Adipose tissue (tissue), 3 donors: ENCODE measurements around the gene EFEMP1. TPM values are rescaled to one million over a fixed set of nuclear protein-coding genes. Genes with fewer than 3 reads are reported as not detected.
A peak's percentile ranks its signal among the peaks of the same experiment; 100 is the strongest.

Source experiments
- H3K27ac ChIP-seq: one replicate; pipeline ENCODE4 v1.5.1; 2013; ENCODE audit warnings: low read depth, low read length
- WGBS, 3 donors: extraction: QIAGEN DNeasy Blood & Tissue Kit; methylation state at CpG; one replicate each; pipeline ENCODE4 v1.1.7; 2013; 5-methylcytosine and 5-hydroxymethylcytosine counted together
- polyA plus RNA-seq, 3 donors: library from polyadenylated mRNA; stranded (reverse); fragments of 200-250 nt; gene quantifications; one replicate each; pipeline ENCODE4 v1.2.3, GENCODE V29; 2013
- donor health status: healthy with polysubstance abuse.
- donor health status: Bipolar disorder and iron deficiency.
- donor health status: healthy.

Gene EFEMP1
- polyA plus RNA-seq, 3 donors: 29.6 to 203 (median 145) TPM

GRCh38 chr2:55880416-55881143, 43.0 kb downstream of the EFEMP1 start:
- H3K27ac ChIP-seq: peak overlapping the region; percentile 1
- 87 to 94% (median 90%) methylated on average over 6 of the region's 6 CpGs for WGBS, 3 donors

DNA sequence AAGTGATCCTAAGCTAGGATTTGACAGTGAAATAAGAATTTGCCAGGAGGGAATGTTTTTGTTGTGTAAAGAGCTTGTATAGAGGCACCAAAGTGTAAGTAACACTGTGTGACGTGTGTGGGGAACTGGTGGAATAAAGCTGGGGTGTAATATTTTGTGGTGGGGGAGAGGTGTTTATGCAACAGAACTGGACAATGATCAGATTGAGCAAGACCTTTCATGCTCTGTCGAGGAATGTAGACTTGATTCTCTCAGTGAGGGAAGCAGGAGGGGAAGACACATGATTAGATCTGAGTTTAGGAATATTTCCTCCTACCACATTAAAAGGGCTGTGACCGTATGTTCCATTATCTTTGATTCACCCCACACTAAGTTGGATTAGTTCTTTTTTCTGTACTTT, 43.6 kb downstream of the EFEMP1 start:
- WGBS, 3 donors: 42 to 81% (median 46%) methylated on average over 3 of the region's 3 CpGs
- no peak overlapping the region for H3K27ac ChIP-seq

DNA sequence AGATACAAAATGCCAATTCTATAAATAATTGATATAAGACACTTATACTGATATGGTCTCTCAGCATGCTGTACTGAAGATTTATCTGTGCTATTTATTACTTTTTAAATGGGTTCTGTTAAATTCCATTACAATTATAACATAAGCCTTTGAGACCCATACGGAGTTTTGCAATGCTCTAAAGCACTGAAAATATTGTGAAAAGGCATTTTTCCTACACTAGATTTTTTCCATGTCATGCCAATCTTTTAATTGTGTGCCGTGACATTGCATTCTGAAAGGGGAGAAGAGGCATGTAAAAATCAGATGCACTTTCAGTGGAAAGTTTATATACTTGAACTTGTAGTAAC, 46.5 kb downstream of the EFEMP1 start:
- 62 to 83% (median 68%) methylated on average over 2 of the region's 2 CpGs for WGBS, 3 donors
- no peak overlapping the region for H3K27ac ChIP-seq

DNA sequence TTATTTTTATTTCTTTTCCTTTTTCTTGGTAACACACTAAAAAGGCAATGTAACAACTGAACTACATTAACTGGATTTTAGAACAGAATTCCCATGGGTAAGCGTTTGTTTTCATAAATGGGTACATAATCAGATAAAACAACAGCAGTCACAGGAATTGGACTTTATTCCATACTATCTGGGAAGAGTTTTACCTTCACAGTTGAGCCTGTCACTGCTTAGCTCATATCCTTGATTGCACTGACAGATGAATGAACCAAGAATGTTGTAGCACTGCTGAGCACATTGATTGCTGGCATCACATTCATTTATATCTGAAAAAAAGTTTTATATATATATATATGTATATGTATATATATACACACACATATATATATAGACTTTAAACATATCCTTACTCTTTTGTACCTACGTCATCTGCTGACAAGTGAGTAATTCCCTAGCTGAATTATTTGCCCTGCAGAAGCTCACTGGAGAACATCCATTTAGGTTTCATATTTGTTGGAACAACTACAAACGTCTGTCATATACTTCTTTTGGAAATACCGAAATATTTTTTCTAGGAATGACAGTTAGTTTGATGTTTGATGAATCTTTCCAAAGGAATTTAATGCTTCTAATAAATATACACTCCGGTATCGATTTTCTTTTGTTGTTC, 47.0 kb downstream of the EFEMP1 start:
- no peak overlapping the region for H3K27ac ChIP-seq
- WGBS, 3 donors: 64 to 81% (median 78%) methylated on average over 6 of the region's 6 CpGs

- 67 to 80% (median 73%) methylated on average over 4 of the region's 4 CpGs for WGBS, 3 donors
Measured at GRCh38 chr2:55875434-55876135, 48.0 kb downstream of the EFEMP1 start.

DNA sequence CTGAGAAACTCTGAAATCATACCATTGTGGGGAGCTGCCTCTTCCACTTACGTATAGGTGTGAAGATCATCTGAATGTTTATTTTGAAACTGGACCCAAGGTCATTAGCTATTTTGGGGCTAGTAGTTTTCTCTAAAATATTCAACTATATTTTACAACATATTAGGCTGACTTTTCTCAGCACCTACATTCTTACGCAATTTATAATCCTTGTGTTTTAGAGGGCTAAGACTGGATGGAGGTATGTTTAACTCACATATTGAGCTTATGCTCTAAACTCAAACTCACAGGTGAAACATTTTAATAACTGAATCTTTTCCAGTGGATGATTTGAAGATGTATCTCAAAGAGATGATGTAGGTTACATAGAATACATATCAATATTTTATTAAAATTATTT, 49.2 kb downstream of the EFEMP1 start:
- H3K27ac ChIP-seq: no peak overlapping the region
- WGBS, 3 donors: 77 to 91% (median 88%) methylated on average over 2 of the region's 2 CpGs

More at GRCh38 chr2:55875434-55876135, 48.0 kb downstream of the EFEMP1 start:
- no peak overlapping the region for H3K27ac ChIP-seq

- no peak overlapping the region for H3K27ac ChIP-seq
Measured at GRCh38 chr2:55871637-55872036, 51.9 kb downstream of the EFEMP1 start.

- no peak overlapping the region for H3K27ac ChIP-seq
- WGBS, 3 donors: 78 to 94% (median 78%) methylated on average over 5 of the region's 5 CpGs
Measured at GRCh38 chr2:55869637-55870325, 53.8 kb downstream of the EFEMP1 start.

GRCh38 chr2:55865096-55865835, 58.3 kb downstream of the EFEMP1 start:
- no peak overlapping the region for H3K27ac ChIP-seq
- 54 to 72% (median 68%) methylated on average over 2 of the region's 2 CpGs for WGBS, 3 donors

DNA sequence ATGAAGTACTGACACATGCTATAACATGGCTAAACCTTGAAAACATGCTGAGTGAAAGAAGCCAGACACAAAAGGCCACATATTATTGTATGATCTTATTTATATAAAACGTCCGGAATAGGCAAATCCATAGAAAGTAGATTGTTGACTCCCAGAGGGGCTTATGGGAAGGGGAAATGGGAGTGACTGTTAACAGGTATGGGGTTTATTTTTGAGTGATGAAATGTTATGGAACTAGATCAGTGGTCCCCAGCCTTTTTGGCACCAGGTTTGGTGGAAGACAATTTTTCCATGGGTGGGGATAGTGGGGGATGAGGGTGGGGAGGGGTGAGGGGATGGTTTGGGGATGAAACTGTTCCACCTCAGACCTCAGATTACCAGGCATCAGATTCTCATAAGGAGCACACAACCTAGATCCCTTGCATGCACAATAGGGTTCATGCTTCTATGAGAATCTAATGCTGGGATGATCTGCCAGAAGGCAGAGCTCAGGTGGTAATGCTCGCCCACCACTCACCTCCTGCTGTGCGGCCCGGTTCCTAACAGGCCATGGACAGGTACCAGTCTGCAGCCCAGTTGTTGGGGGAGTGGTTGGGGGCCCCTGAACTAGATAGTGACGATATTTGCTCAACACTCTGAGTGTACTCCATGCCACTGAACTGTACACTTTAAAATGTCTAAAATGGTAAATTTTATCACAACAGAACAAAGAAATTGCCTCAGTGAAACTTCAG, 59.1 kb downstream of the EFEMP1 start:
- whole genome bisulfite sequencing, 3 donors: 72 to 93% (median 93%) methylated on average over 6 of the region's 6 CpGs
- H3K27ac ChIP-seq: no peak overlapping the region

DNA sequence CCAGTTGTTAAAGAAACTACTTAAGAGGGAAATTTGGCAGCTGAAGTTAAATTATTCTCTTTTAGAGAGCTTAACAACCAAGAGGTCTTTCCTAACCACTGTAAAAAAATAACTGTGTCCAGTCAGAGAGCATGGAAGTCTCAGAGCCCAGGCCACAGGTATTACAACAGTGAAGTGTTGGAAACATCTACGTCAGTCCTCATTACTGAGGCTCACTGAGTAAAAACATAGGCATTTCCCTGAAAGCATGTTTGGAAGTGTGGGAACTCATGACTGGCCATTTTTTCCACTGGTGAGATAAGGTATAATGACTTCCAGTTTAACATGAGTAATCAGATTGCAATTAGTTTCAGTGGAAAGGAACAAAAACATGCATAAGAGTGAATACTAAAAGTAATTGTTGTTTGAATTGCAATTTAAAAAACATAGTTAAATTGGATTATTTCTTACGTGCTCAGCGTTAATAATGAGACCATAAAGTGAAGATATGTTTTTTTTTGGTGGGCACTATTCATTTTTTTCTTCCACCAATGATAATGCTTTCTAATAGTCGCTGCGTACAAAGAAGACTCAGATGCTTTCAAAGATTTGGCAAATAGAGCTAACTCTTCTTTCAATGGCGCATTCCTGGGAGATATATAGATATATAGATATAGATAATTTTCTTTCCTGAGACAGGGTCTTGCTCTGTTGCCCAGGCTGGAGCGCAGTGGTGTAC, 60.8 kb downstream of the EFEMP1 start:
- peak overlapping the region; percentile 40 for H3K27ac ChIP-seq
- WGBS, 3 donors: 83 to 92% (median 84%) methylated on average over 7 of the region's 7 CpGs

- WGBS, 3 donors: 57 to 89% (median 62%) methylated on average over 3 of the region's 3 CpGs
- no peak overlapping the region for H3K27ac ChIP-seq
Measured at GRCh38 chr2:55862246-55862645, 61.3 kb downstream of the EFEMP1 start.

- WGBS, 3 donors: 85 to 92% (median 89%) methylated on average over 6 of the region's 6 CpGs
- H3K27ac ChIP-seq: peak overlapping the region; percentile 91
Measured at GRCh38 chr2:55861733-55862132, 61.8 kb downstream of the EFEMP1 start.

DNA sequence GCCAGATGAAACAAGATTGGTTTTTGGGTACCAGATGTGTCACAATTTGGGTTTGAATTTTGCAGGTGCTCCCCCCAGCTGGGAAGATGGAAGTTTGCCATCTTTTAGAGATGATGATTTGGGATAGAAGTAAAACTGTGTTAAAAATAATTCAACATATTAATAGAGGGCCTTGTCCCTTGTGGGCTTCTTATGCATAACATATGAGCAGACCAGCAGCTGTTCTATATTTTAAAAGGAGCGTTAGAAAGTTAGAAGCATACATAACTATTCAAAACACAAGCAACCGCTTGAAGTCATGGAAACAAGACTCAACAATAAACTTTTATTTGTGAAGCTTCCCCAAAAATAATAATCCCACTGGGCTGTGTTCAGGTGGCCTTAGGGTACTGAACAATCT, 62.8 kb downstream of the EFEMP1 start:
- 64 to 90% (median 75%) methylated on average over 2 of the region's 2 CpGs for WGBS, 3 donors
- H3K27ac ChIP-seq: no peak overlapping the region

DNA sequence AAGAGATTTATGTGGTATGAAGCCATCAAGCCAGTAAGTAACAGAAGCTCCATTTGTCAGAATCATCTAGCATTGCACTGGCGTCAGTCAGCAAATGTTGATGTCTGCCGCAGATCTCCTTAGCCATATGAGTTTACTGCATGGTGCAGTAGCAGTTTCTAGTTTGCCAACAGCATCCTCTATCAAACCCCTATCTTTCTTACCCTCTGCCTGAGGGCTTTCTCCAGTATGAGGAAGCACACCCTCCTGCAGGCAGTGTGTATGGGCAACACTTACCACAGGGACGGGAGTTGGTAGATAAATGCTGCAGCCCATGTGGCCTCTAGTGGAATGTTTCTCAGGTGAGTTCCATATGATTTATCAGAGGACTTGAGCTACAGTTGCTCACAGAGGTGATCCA, 63.7 kb downstream of the EFEMP1 start:
- no peak overlapping the region for H3K27ac ChIP-seq
- 90 to 97% (median 93%) methylated on average over 3 of the region's 3 CpGs for WGBS, 3 donors

DNA sequence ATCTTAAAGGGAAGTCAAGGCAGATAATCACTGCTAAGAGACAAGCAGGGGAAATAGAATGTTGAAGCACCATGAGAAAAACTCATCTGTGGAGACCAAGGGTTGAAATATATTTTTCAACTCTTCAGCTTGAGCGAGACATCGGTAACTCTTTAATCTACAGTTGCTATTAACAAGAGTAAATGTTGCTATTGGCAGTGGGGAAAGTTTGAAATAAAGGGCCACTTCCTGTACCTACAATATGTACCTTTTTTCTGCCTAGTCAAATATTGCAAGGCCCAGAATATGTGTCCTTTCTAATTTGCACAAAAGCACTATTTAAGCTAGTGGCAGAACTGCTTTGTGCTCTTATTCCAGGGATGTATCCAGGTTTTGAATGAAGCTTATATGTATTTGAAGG, 65.8 kb downstream of the EFEMP1 start:
- 84 to 94% (median 89%) methylated on average over 2 of the region's 2 CpGs for WGBS, 3 donors

DNA sequence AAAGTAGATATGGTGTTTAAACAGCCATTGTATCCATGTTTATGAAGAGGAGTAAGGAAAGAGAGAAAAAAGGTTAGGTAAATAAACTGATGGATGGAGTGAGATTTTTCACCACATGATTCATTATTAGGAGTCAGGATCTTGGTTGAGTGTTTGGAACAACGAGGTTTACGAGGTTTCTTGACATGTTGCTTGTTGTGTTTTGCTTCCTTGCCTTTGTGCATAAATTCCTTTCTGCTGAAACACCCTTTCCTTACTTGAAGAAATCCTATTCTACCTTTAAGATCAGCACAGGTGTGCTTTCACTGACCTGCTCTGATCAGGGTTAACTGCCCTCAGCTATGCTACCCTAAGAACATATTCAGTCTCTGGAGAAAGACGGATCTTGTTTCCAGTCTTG, 66.6 kb downstream of the EFEMP1 start:
- WGBS, 3 donors: 64 to 82% (median 74%) methylated on average over 3 of the region's 3 CpGs
- H3K27ac ChIP-seq: no peak overlapping the region

More for the DNA sequence above, 65.8 kb downstream of the EFEMP1 start:
- H3K27ac ChIP-seq: no peak overlapping the region
